Adipocyte (in vitro differentiated cells): ENCODE measurements around the gene TBC1D22B.

Experiments used
- DNase-seq: peaks from one replicate; pipeline ENCODE4 v3.0.0-alpha.2; 2015; ENCODE audit warnings: low read depth
- H3K27me3 ChIP-seq: replicated peaks from 2 replicates; pipeline ENCODE4 v1.7.0; 2013; ENCODE audit warnings: mild to moderate bottlenecking, low read length, moderate library complexity; ENCODE audit not compliant: control insufficient read depth, insufficient read depth
- H3K36me3 ChIP-seq: 2 replicates; pipeline ENCODE4 v1.7.0; 2013; ENCODE audit warnings: low read length, mild to moderate bottlenecking, moderate library complexity; ENCODE audit not compliant: control insufficient read depth, insufficient read depth, severe bottlenecking
- H3K4me1 ChIP-seq: 2 replicates; pipeline ENCODE4 v1.7.0; 2013; ENCODE audit warnings: mild to moderate bottlenecking, low read length, moderate library complexity; ENCODE audit not compliant: control insufficient read depth, insufficient read depth
- H3K4me3 ChIP-seq: 2 replicates; pipeline ENCODE4 v1.7.0; 2013; ENCODE audit warnings: mild to moderate bottlenecking, low read length, moderate library complexity
- H3K9ac ChIP-seq: 2 replicates; pipeline ENCODE4 v1.7.0; 2013; ENCODE audit warnings: mild to moderate bottlenecking, low read length, moderate library complexity
- H3K9me3 ChIP-seq: 2 replicates; pipeline ENCODE4 v1.7.0; 2013; ENCODE audit warnings: mild to moderate bottlenecking, low read length, moderate library complexity; ENCODE audit not compliant: control insufficient read depth

The TBC1D22B gene

GRCh38 chr6:37241775-37242428, 15.7 kb upstream of the TBC1D22B start:
- Histone ChIP-seq H3K9me3 (no peaks in the 10 kb centered on the region), H3K9ac (peak overlapping the region; percentile 60), H3K36me3 (no peaks in the 10 kb centered on the region), H3K27me3 (no peaks in the 10 kb centered on the region), H3K4me3 (peak overlapping the region; percentile 38), H3K4me1 (peaks cover 74% of the 10 kb centered on the region)
- no peak for DNase-seq

GRCh38 chr6:37242429-37243052, 15.0 kb upstream of the TBC1D22B start:
- Histone ChIP-seq H3K9me3 (no peaks in the 10 kb centered on the region), H3K4me1 (peaks cover 74% of the 10 kb centered on the region), H3K27me3 (no peaks in the 10 kb centered on the region), H3K4me3 (peak overlapping the region; percentile 38), H3K36me3 (no peaks in the 10 kb centered on the region), H3K9ac (peak overlapping the region; percentile 60)
- peak; percentile 94 for DNase-seq

- H3K4me3 ChIP-seq, result peak overlapping the region; percentile 22
- no peak for DNase-seq
Observed at GRCh38 chr6:37243131-37243815, 14.3 kb upstream of the TBC1D22B start.

GRCh38 chr6:37243816-37244370, 13.7 kb upstream of the TBC1D22B start:
- H3K4me3 ChIP-seq, result peak overlapping the region; percentile 38
- peak overlapping the region; percentile 35 for H3K9ac ChIP-seq
- no peak for DNase-seq
- H3K9me3 ChIP-seq, result no peaks in the 10 kb centered on the region
- H3K36me3 ChIP-seq, result no peaks in the 10 kb centered on the region
- no peaks in the 10 kb centered on the region for H3K27me3 ChIP-seq
- H3K4me1 ChIP-seq, result peaks cover 65% of the 10 kb centered on the region

More at GRCh38 chr6:37243131-37243815, 14.3 kb upstream of the TBC1D22B start:
- Histone ChIP-seq H3K27me3 (no peaks in the 10 kb centered on the region), H3K9ac (peak overlapping the region; percentile 60), H3K4me1 (peaks cover 69% of the 10 kb centered on the region), H3K9me3 (no peaks in the 10 kb centered on the region), H3K36me3 (no peaks in the 10 kb centered on the region)

- Histone ChIP-seq H3K9ac (peak overlapping the region; percentile 35), H3K9me3 (no peaks in the 10 kb centered on the region), H3K4me1 (peaks cover 59% of the 10 kb centered on the region), H3K36me3 (no peaks in the 10 kb centered on the region), H3K27me3 (no peaks in the 10 kb centered on the region), H3K4me3 (peak overlapping the region; percentile 38)
- peak; percentile 99 for DNase-seq
Observed at GRCh38 chr6:37244430-37245310, 12.9 kb upstream of the TBC1D22B start.

- DNase-seq, result peak; percentile 42
- Histone ChIP-seq H3K4me3 (no peak overlapping the region), H3K27me3 (no peaks in the 10 kb centered on the region), H3K36me3 (no peaks in the 10 kb centered on the region), H3K9me3 (peaks cover 3% of the 10 kb centered on the region), H3K9ac (no peak overlapping the region), H3K4me1 (peaks cover 7% of the 10 kb centered on the region)
Observed at GRCh38 chr6:37251211-37251780, 6.3 kb upstream of the TBC1D22B start.

- DNase-seq, result no peak
- peaks cover 14% of the 10 kb centered on the region for H3K4me1 ChIP-seq
Observed at GRCh38 chr6:37253486-37254007, 4.0 kb upstream of the TBC1D22B start.

GRCh38 chr6:37254881-37255280, 2.7 kb upstream of the TBC1D22B start:
- DNase-seq, result no peak
- H3K4me3 ChIP-seq, result no peak overlapping the region

More at GRCh38 chr6:37253486-37254007, 4.0 kb upstream of the TBC1D22B start:
- H3K27me3 ChIP-seq, result no peaks in the 10 kb centered on the region
- H3K36me3 ChIP-seq, result no peaks in the 10 kb centered on the region
- H3K4me3 ChIP-seq, result no peak overlapping the region
- peaks cover 3% of the 10 kb centered on the region for H3K9me3 ChIP-seq
- no peak overlapping the region for H3K9ac ChIP-seq

GRCh38 chr6:37256692-37257319, 766 bp upstream of the TBC1D22B start:
- DNase-seq, result no peak
- H3K4me3 ChIP-seq, result peak overlapping the region; percentile 99

More at GRCh38 chr6:37254881-37255280, 2.7 kb upstream of the TBC1D22B start:
- Histone ChIP-seq H3K4me1 (peaks cover 16% of the 10 kb centered on the region), H3K9ac (no peak overlapping the region), H3K9me3 (peaks cover 3% of the 10 kb centered on the region), H3K36me3 (no peaks in the 10 kb centered on the region), H3K27me3 (no peaks in the 10 kb centered on the region)

GRCh38 chr6:37257320-37257633, 295 bp upstream of the TBC1D22B start:
- H3K4me3 ChIP-seq, result peak overlapping the region; percentile 99

More at GRCh38 chr6:37256692-37257319, 766 bp upstream of the TBC1D22B start:
- peaks cover 12% of the 10 kb centered on the region for H3K4me1 ChIP-seq
- H3K27me3 ChIP-seq, result no peaks in the 10 kb centered on the region
- H3K36me3 ChIP-seq, result no peaks in the 10 kb centered on the region
- peak overlapping the region; percentile 3 for H3K9ac ChIP-seq
- no peaks in the 10 kb centered on the region for H3K9me3 ChIP-seq

More at GRCh38 chr6:37257320-37257633, 295 bp upstream of the TBC1D22B start:
- no peak for DNase-seq
- Histone ChIP-seq H3K9me3 (no peaks in the 10 kb centered on the region), H3K4me1 (peaks cover 12% of the 10 kb centered on the region), H3K9ac (peak overlapping the region; percentile 3), H3K27me3 (no peaks in the 10 kb centered on the region), H3K36me3 (no peaks in the 10 kb centered on the region)
